ENCODE measurements around the gene SYTL3. TPM values are rescaled to one million over a fixed set of nuclear protein-coding genes. Genes with fewer than 3 reads are reported as not detected.
"Not testable (repeated sequence)": the region's sequence is repeated elsewhere in the genome, so short reads cannot be mapped to it uniquely, and the experiment has no call there.

The SYTL3 gene
- total and polyA plus RNA-seq, 8 donors: 3.1 to 14.6 (median 5.3) TPM

GRCh38 chr6:158789115-158789917, 139.5 kb downstream of the SYTL3 start:
- H3K27me3 ChIP-seq: no peaks in the 10 kb centered on the region
- peaks cover 32 to 83% (median 37%) of the 10 kb centered on the region in 4 donors for H3K4me1 ChIP-seq
- H3K27ac ChIP-seq: peak overlapping the region in 4 of 5 donors; percentile 11 to 55 (median 38)
- no peaks in the 10 kb centered on the region for H3K9me3 ChIP-seq
- intact Hi-C loops (cut with DNase I; ENCODE audit: low total_unique reads): no loop called here
- TF ChIP-seq CTCF (IDR thresholded peaks at IDR 0.05) (no peak), POLR2AphosphoS5 (IDR thresholded peaks at IDR 0.05) (peak in 2 of 3 donors; percentile 12 to 21), EP300 (IDR thresholded peaks at IDR 0.05) (no peak)
- peaks cover 39 to 53% (median 50%) of the 10 kb centered on the region in 4 donors for H3K36me3 ChIP-seq
- 71 to 80% (median 72%) methylated on average over 11 of the region's 11 CpGs for WGBS, 5 donors
- peak; percentile 28 to 67 for DNase-seq
- no peak overlapping the region for H3K4me3 ChIP-seq

GRCh38 chr6:158791274-158791855, 141.5 kb downstream of the SYTL3 start:
- 65 to 70% (median 69%) methylated on average over 7 of the region's 7 CpGs for WGBS, 5 donors
- Histone ChIP-seq H3K27me3 (no peaks in the 10 kb centered on the region), H3K4me3 (no peak overlapping the region), H3K9me3 (no peaks in the 10 kb centered on the region), H3K36me3 (peaks cover 25 to 40% (median 30%) of the 10 kb centered on the region in 4 donors), H3K4me1 (peaks cover 40 to 92% (median 54%) of the 10 kb centered on the region in 4 donors), H3K27ac (peak overlapping the region in 2 of 5 donors; percentile 27 to 37)
- peak in 1 of 2 donors; percentile 24 for DNase-seq
- intact Hi-C loops (cut with DNase I; ENCODE audit: low total_unique reads): no loop called here
- no peak for TF ChIP-seq CTCF (IDR thresholded peaks at IDR 0.05)
- no peak for TF ChIP-seq POLR2A (IDR thresholded peaks at IDR 0.05)
- no peak for TF ChIP-seq POLR2AphosphoS5 (IDR thresholded peaks at IDR 0.05)
- TF ChIP-seq EP300 (IDR thresholded peaks at IDR 0.05): no peak

- H3K9me3 ChIP-seq: not testable (repeated sequence)
- H3K4me1 ChIP-seq: peaks cover 34 to 96% (median 56%) of the 10 kb centered on the region in 4 donors
- WGBS, 5 donors: 66 to 81% (median 71%) methylated on average over 10 of the region's 10 CpGs
Observed at GRCh38 chr6:158792505-158792904, 142.7 kb downstream of the SYTL3 start.

GRCh38 chr6:158793432-158793831, 143.6 kb downstream of the SYTL3 start:
- peak in 1 of 2 donors; percentile 19 for DNase-seq
- Histone ChIP-seq H3K4me1 (peaks cover 41 to 98% (median 60%) of the 10 kb centered on the region in 4 donors), H3K9me3 (no peaks in the 10 kb centered on the region), H3K36me3 (peaks cover 7 to 23% (median 9%) of the 10 kb centered on the region in 4 donors), H3K27me3 (no peaks in the 10 kb centered on the region), H3K27ac (peak overlapping the region in 1 of 5 donors; percentile 10), H3K4me3 (no peak overlapping the region)
- intact Hi-C loops (cut with DNase I; ENCODE audit: low total_unique reads): no loop called here
- TF ChIP-seq CTCF (IDR thresholded peaks at IDR 0.05) (peak in 1 of 7 experiments; percentile 25), POLR2AphosphoS5 (IDR thresholded peaks at IDR 0.05) (no peak)
- 15 to 36% (median 31%) methylated on average over 1 of the region's 1 CpG for WGBS, 5 donors

More at GRCh38 chr6:158792505-158792904, 142.7 kb downstream of the SYTL3 start:
- Histone ChIP-seq H3K27ac (peak overlapping the region in 1 of 5 donors; percentile 27), H3K36me3 (peaks cover 16 to 32% (median 19%) of the 10 kb centered on the region in 4 donors)
- peak in 1 of 2 donors; percentile 15 for DNase-seq
- intact Hi-C loops (cut with DNase I; ENCODE audit: low total_unique reads); H3K4me3 ChIP-seq; H3K27me3 ChIP-seq: not testable (repeated sequence)

Measured in stomach (tissue), 9 donors.